ENCODE data around the gene ETF1. TPM values are rescaled to one million over a fixed set of nuclear protein-coding genes. Genes with fewer than 3 reads are reported as not detected.
A peak's percentile ranks its signal among the peaks of the same experiment; 100 is the strongest.

The ETF1 gene
- total RNA-seq, 4 donors from 2014 or later: 64.2 to 92.2 (median 81.3) TPM

GRCh38 chr5:138464388-138465260 is 78.4 kb downstream of the ETF1 start:
- WGBS, 2 donors: 0 to 1% methylated on average over 16 to 39 of the region's 64 CpGs
- TF ChIP-seq POLR2A (IDR thresholded peaks at IDR 0.05): no peak
- peak in 1 of 3 donors; percentile 5 for TF ChIP-seq CTCF (IDR thresholded peaks at IDR 0.05)
- H3K4me3 ChIP-seq (ENCODE audit: low read depth, poor library complexity, severe bottlenecking): peak overlapping the region; percentile 61
- intact Hi-C loops (cut with DNase I; ENCODE audit: low total_unique reads): loop anchor here (5.0 to 10.0 kb wide), 2 partner anchors 38 to 80 kb away; partner anchors contain the start of gene ETF1
- peak; percentile 98 to 99 for DNase-seq (ENCODE audit: low spot score in 2 of 2)

DNA sequence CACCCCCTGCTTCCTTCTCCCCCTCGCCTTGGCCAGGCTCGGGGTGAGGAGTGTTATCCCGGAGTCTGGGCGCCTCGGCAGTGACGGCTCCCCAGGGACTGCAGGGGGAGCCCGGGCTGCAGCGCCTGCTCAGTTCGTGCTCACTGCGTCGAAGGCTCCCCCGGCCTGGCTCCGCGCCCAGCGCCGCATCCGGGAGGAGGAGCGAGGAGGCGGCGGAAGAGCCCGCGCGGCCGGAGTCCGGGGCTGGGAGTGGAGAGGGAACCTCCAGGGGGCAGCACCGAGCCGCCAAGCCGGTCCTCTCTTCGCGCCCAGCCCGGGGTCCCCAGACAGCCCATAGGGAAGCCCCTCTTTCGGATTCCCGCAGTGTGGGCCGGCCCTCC is 79.0 kb downstream of the ETF1 start:
- intact Hi-C loops (cut with DNase I; ENCODE audit: low total_unique reads): loop anchor here (5.0 to 10.0 kb wide), 2 partner anchors 38 to 81 kb away; partner anchors contain the start of gene ETF1
- H3K4me3 ChIP-seq (ENCODE audit: low read depth, poor library complexity, severe bottlenecking): peak overlapping the region; percentile 61
- WGBS, 2 donors: 0 to 1% methylated on average over 18 of the region's 34 CpGs
- TF ChIP-seq POLR2A (IDR thresholded peaks at IDR 0.05): no peak
- peak in 1 of 3 donors; percentile 82 for TF ChIP-seq CTCF (IDR thresholded peaks at IDR 0.05)
- peak; percentile 90 to 99 for DNase-seq (ENCODE audit: low spot score in 2 of 2)

- WGBS, 2 donors: 16 to 17% methylated on average over 21 of the region's 21 CpGs
- DNase-seq (ENCODE audit: low spot score in 2 of 2): no peak
- intact Hi-C loops (cut with DNase I; ENCODE audit: low total_unique reads): loop anchor here (5.0 to 10.0 kb wide), 2 partner anchors 39 to 81 kb away; partner anchors contain the start of gene ETF1
- no peak for TF ChIP-seq CTCF (IDR thresholded peaks at IDR 0.05)
- TF ChIP-seq POLR2A (IDR thresholded peaks at IDR 0.05): no peak
- H3K4me3 ChIP-seq (ENCODE audit: low read depth, poor library complexity, severe bottlenecking): peak overlapping the region; percentile 19
Measured at GRCh38 chr5:138463419-138464007, 79.5 kb downstream of the ETF1 start.

DNA sequence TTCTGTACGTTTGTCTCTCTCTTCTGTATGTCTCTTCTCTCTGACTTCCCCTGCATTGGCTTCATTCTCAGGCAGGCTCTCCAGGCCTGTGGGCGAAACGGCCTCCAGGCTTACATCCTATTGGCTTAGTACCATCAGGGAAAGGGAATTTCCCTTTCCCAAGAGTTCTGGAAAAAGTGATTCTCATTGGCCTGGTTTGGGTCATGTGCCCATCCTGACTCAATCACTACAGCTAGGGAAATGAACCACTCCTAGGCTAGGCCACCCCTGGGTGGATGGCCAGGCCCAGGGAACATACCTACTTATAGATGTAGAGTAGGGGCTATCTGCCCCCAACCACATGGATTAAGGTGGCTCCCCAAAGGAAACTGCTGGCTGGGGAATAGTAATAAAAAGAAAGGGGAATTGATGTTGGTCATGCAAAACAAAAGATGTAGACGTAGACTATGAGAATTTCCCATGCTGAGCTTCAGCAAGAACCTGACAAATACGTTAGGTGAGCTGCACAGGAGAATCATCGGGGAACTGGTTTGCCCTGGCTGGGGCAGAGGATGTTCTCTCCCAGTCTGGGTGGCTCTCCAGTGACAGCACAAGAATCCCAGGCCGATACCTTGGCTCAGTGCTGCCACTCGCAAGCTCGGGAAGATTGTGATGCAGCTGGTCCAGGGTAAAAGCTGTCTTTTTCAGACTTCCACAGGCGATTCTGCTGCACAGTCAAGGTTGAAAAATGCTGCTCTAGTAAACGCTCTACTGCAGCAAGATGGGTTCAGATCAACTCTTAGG is 81.5 kb downstream of the ETF1 start:
- H3K4me3 ChIP-seq (ENCODE audit: low read depth, poor library complexity, severe bottlenecking): no peak overlapping the region
- TF ChIP-seq CTCF (IDR thresholded peaks at IDR 0.05) (no peak), POLR2A (IDR thresholded peaks at IDR 0.05) (no peak)
- intact Hi-C loops (cut with DNase I; ENCODE audit: low total_unique reads): loop anchor here (5.0 to 10.0 kb wide), 2 partner anchors 41 to 83 kb away; partner anchors contain the start of gene ETF1
- DNase-seq (ENCODE audit: low spot score in 2 of 2): peak in 1 of 2 donors; percentile 43
- 60 to 63% methylated on average over 11 of the region's 11 CpGs for WGBS, 2 donors

DNA sequence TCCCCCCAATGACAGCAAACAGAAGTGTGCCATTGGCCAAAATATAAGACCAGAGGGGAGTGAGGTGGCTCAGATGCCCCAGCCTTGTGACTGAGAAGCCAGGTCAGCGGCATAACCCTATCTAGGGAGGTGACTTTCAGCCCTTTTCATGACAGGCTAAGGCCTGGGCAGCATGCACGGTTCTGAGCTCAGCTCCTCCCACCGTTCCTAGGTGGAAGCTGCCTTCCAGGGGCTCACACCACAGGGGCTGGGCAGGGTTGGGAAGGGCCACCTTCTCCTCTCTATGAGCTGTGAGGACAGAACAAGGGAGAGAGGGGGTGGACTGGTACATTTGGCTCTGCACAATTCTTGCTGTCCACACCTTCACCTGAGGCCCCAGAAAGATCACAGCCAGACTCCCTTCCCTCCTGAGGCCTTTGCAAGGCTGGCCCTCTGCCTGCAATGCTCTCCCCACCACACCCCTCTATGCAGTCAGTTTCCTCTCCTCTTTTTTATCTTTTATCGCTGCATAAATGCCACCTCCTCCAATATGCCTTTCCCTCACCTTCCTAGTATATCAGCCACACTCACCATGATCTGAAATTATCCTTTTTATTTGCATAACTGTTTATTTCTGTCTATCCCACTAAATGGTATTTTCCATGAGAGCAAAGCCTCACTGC is 82.9 kb downstream of the ETF1 start:
- TF ChIP-seq POLR2A (IDR thresholded peaks at IDR 0.05): no peak
- no peak for TF ChIP-seq CTCF (IDR thresholded peaks at IDR 0.05)
- intact Hi-C loops (cut with DNase I; ENCODE audit: low total_unique reads): loop anchor here (5.0 to 10.0 kb wide), 2 partner anchors 42 to 85 kb away; partner anchors contain the start of gene ETF1
- no peak for DNase-seq (ENCODE audit: low spot score in 2 of 2)
- no peak overlapping the region for H3K4me3 ChIP-seq (ENCODE audit: low read depth, poor library complexity, severe bottlenecking)
- WGBS, 2 donors: 40 to 47% methylated on average over 4 of the region's 4 CpGs
